ENCODE results near the gene RAD51AP1. TPM values are rescaled to one million over a fixed set of nuclear protein-coding genes. Genes with fewer than 3 reads are reported as not detected.

RAD51AP1 gene
- total RNA-seq, 1 experiment from 2014 or later: 10.8 TPM

DNA sequence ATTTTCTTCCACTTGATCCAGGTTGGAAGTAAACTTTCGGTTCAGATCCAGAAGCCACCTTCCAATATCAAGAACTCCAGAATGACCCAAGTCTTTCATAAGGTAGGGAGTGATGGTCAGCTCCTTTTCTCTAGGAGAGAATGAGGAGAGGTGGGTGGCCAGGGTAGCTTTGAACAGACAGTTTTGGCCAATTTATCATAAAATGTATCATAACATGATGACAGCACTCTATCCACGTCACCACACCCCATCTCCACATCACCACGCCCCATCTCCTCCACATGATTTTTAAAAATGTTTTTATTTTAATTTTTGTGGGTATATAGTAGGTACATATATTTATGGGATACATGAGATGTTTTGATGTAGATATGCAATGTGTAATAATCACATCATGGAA is 50.2 kb downstream of the RAD51AP1 start:
- POLR2A ChIA-PET: no interaction called here
- no peaks in the 10 kb centered on the region for H3K9me3 Mint-ChIP-seq (ENCODE audit: unreplicated experiment)
- TF ChIP-seq, protein P1, sequence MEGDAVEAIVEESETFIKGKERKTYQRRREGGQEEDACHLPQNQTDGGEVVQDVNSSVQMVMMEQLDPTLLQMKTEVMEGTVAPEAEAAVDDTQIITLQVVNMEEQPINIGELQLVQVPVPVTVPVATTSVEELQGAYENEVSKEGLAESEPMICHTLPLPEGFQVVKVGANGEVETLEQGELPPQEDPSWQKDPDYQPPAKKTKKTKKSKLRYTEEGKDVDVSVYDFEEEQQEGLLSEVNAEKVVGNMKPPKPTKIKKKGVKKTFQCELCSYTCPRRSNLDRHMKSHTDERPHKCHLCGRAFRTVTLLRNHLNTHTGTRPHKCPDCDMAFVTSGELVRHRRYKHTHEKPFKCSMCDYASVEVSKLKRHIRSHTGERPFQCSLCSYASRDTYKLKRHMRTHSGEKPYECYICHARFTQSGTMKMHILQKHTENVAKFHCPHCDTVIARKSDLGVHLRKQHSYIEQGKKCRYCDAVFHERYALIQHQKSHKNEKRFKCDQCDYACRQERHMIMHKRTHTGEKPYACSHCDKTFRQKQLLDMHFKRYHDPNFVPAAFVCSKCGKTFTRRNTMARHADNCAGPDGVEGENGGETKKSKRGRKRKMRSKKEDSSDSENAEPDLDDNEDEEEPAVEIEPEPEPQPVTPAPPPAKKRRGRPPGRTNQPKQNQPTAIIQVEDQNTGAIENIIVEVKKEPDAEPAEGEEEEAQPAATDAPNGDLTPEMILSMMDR (IDR thresholded peaks at IDR 0.05; ENCODE audit: unreplicated experiment): no peak
- CTCF ChIA-PET: interaction anchor here (1.0 kb wide), 1 partner anchor 15 kb away, joined by 3 read pairs; no protein-coding TSS in a partner anchor
- H3K27ac Mint-ChIP-seq (ENCODE audit: low read depth, unreplicated experiment): no peak overlapping the region
- H3K27me3 Mint-ChIP-seq (ENCODE audit: insufficient read depth, unreplicated experiment): no peaks in the 10 kb centered on the region
- intact Hi-C loops (cut with micrococcal nuclease): no loop called here
- no peak overlapping the region for H3K4me3 Mint-ChIP-seq (ENCODE audit: unreplicated experiment)
- no peak for DNase-seq (ENCODE audit: unreplicated experiment)
- H3K36me3 Mint-ChIP-seq (ENCODE audit: insufficient read depth, unreplicated experiment): peaks cover 7% of the 10 kb centered on the region
- no peaks in the 10 kb centered on the region for H3K4me1 Mint-ChIP-seq (ENCODE audit: insufficient read depth, unreplicated experiment)
- BruUV-seq (replicated peaks): no TSS peak

DNA sequence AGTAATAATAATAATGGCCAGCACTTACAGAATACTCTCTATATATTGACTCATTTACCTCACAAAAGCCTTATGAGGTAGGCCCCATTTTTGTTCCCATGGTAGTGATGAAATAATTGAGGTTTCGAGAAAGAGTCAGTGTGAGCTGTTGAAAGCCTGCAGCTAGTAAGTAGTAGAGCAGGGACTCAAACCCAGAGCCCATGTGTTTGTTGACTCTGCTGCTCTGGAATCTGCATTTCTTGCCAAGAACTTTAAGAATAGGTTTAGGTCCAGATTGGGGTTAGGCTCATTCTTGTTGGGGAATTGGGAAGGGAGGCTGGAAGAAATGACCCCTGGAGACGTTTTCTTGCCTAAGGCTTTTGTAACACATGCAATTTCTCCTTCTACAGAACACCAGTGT is 51.3 kb downstream of the RAD51AP1 start:
- DNase-seq (ENCODE audit: unreplicated experiment): no peak
- intact Hi-C loops (cut with micrococcal nuclease): no loop called here
- H3K36me3 Mint-ChIP-seq (ENCODE audit: insufficient read depth, unreplicated experiment): peaks cover 5% of the 10 kb centered on the region
- CTCF ChIA-PET: interaction anchor here (0.5 to 1.8 kb wide), 6 partner anchors 11 to 283 kb away, joined by 3 to 8 read pairs (median 4); no protein-coding TSS in a partner anchor
- POLR2A ChIA-PET: no interaction called here
- no peak overlapping the region for H3K27ac Mint-ChIP-seq (ENCODE audit: low read depth, unreplicated experiment)
- H3K4me1 Mint-ChIP-seq (ENCODE audit: insufficient read depth, unreplicated experiment): no peaks in the 10 kb centered on the region
- no peaks in the 10 kb centered on the region for H3K9me3 Mint-ChIP-seq (ENCODE audit: unreplicated experiment)
- H3K4me3 Mint-ChIP-seq (ENCODE audit: unreplicated experiment): no peak overlapping the region
- TF ChIP-seq, protein P1 (IDR thresholded peaks at IDR 0.05; ENCODE audit: unreplicated experiment): no peak
- BruUV-seq (replicated peaks): no TSS peak
- H3K27me3 Mint-ChIP-seq (ENCODE audit: insufficient read depth, unreplicated experiment): no peaks in the 10 kb centered on the region

DNA sequence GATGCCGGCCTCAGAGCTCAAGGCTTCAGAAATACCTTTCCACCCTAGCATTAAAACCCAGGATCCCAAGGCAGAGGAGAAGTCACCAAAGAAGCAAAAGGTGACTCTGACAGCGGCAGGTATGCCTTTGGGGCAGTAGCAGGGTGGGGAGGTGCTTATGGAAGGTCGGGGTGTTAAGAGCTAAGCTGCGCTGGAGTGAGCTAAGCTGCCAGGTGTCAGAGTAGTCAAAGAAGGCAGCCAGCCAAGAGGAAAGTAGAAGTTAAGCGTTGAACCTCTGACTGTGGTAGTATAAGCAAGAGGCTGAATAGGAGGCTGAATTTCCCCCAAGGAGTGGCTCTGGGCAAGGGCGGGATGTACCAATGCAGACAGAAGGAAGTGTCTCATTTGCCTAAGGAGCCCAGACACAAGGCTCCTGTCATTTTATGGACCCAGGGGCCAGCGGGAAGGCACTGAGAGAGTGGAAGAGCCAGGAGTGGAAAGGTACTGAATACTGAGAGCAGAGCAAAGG is 52.5 kb downstream of the RAD51AP1 start:
- DNase-seq (ENCODE audit: unreplicated experiment): no peak
- H3K27me3 Mint-ChIP-seq (ENCODE audit: insufficient read depth, unreplicated experiment): no peaks in the 10 kb centered on the region
- intact Hi-C loops (cut with micrococcal nuclease): no loop called here
- H3K27ac Mint-ChIP-seq (ENCODE audit: low read depth, unreplicated experiment): no peak overlapping the region
- TF ChIP-seq, protein P1 (IDR thresholded peaks at IDR 0.05; ENCODE audit: unreplicated experiment): no peak
- ChIA-PET CTCF (interaction anchor here (0.5 to 1.8 kb wide), 6 partner anchors 12 to 167 kb away, joined by 3 to 9 read pairs (median 3); no protein-coding TSS in a partner anchor), POLR2A (no interaction called here)
- no peaks in the 10 kb centered on the region for H3K9me3 Mint-ChIP-seq (ENCODE audit: unreplicated experiment)
- no TSS peak for BruUV-seq (replicated peaks)
- no peaks in the 10 kb centered on the region for H3K4me1 Mint-ChIP-seq (ENCODE audit: insufficient read depth, unreplicated experiment)
- no peak overlapping the region for H3K4me3 Mint-ChIP-seq (ENCODE audit: unreplicated experiment)
- no peaks in the 10 kb centered on the region for H3K36me3 Mint-ChIP-seq (ENCODE audit: insufficient read depth, unreplicated experiment)

DNA sequence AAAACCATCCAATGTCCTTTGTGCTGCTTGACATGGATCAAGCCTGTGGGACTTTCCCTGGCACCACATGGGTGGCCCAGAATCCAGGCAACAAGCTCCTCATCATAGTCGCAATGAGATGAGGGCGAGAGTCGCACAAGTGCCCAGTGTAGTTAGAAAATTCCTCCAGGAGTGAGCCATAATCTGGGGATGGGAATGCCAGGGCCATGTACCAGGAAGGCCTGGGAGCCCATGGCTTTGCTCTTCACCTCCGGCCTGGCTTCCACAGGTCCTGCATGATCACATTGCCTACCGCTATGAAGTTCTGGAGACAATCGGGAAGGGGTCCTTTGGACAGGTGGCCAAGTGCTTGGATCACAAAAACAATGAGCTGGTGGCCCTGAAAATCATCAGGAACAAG is 57.2 kb downstream of the RAD51AP1 start:
- BruUV-seq (replicated peaks): no TSS peak
- no peak overlapping the region for H3K4me3 Mint-ChIP-seq (ENCODE audit: unreplicated experiment)
- H3K36me3 Mint-ChIP-seq (ENCODE audit: insufficient read depth, unreplicated experiment): no peaks in the 10 kb centered on the region
- CTCF ChIA-PET: no interaction called here
- no peaks in the 10 kb centered on the region for H3K4me1 Mint-ChIP-seq (ENCODE audit: insufficient read depth, unreplicated experiment)
- POLR2A ChIA-PET: interaction anchor here (0.6 kb wide), 1 partner anchor 10 kb away, joined by 3 read pairs; no protein-coding TSS in a partner anchor
- no peaks in the 10 kb centered on the region for H3K9me3 Mint-ChIP-seq (ENCODE audit: unreplicated experiment)
- TF ChIP-seq, protein P1 (IDR thresholded peaks at IDR 0.05; ENCODE audit: unreplicated experiment): no peak
- H3K27me3 Mint-ChIP-seq (ENCODE audit: insufficient read depth, unreplicated experiment): peaks cover 4% of the 10 kb centered on the region
- intact Hi-C loops (cut with micrococcal nuclease): no loop called here
- no peak overlapping the region for H3K27ac Mint-ChIP-seq (ENCODE audit: low read depth, unreplicated experiment)
- DNase-seq (ENCODE audit: unreplicated experiment): no peak
